Activated CD4-positive, alpha-beta T cell treated with anti-CD3 and anti-CD28 coated beads, Interleukin-2, amount 50 U/mL, for 24 hours (primary cell): Measurements from ENCODE around the gene MXD1.
"Not testable (repeated sequence)": the region's sequence is repeated elsewhere in the genome, so short reads cannot be mapped to it uniquely, and the experiment has no call there.

ENCODE experiments used
- DNase-seq, 2 donors: peaks; one replicate each; pipeline ENCODE4 v3.0.0-alpha.2; 2020; ENCODE audit warnings: low read depth in 1 of 2, low spot score in 1 of 2

The MXD1 gene

DNA sequence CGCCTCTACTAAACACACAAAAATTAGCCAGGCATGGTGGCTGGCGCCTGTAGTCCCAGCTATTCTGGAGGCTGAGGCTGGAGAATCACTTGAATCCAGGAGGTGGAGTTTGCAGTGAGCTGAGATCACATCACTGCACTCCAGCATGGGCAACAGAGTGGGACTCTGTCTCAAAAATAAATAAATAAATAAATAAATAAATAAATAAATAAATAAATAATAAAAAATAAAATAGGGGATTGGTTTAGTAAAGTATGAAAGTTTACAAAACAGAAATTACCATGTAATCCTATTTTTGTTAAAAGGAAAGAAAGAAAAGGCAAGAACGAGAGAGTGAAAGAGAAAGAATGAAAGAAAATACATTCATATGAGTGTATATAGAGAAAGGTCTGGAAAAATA lies 35.8 kb downstream of the MXD1 start:
- DNase-seq, result not testable (repeated sequence)

GRCh38 chr2:69952336-69953115 lies 37.6 kb downstream of the MXD1 start:
- DNase-seq, result no peak

- no peak for DNase-seq
Measured at GRCh38 chr2:69954084-69954483, 39.2 kb downstream of the MXD1 start.

GRCh38 chr2:69955029-69955428 lies 40.1 kb downstream of the MXD1 start:
- DNase-seq, result no peak

DNA sequence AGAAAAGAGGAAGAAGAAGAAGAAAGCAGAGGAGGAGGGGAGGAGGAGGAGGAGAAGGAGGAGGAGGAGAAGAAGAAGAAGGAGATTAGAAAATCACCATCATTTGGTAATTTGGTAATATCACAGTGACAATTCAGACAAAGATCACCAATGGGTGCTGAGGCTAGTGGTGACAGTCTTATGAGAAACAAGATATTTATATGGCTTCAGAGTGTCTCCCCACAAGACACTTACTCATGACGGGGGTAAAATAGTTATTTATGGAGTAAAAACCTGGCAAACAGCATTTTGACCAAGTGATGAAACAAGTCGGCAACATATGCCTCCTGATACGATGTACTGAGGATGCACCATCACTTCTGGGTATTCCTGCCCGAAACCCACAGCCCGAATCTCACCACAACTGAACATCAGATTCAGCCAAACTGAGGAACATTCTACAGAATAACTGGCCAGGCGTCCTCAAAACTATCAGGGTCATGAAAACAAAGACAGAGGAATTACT lies 41.6 kb downstream of the MXD1 start:
- DNase-seq, result no peak

DNA sequence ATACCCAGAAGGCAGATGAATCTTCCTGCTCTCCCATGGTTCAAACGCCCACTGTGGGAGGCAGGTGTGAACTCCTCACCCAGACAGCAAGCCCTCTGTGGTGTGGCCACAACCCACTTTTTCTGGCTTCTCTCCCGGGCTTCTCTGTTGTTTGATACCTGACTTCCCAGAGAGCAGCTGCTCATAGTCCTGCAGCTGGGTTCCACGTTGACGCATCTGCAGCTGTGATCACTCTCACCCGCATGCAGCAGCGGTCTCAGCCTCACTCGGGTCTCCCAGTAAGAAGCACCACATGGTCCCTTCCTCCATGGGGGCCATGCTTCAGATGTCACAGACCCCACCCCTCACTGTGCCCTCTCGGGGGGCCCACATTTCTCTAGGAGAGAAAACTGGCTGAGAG lies 43.1 kb downstream of the MXD1 start:
- DNase-seq, result no peak

DNA sequence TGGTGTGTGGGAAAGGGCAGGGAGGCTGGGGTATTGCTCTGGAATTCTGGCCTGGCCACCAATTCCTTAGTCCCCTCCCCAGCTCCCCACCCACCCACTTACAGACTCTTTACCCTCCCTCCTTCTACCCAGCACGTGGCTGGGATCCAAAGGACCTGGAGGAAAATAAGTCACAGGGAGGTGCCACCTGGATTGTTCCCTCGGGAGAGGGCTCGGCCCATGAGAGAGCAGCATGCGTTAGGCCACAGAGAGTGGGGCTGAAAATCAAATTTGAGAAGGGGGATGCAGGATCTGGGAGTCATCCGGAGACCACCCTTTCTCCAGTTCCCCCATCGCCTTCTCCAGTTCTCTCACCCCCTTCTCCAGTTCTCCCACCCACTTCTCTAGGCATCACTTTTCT lies 43.6 kb downstream of the MXD1 start:
- no peak for DNase-seq

- DNase-seq, result no peak
Measured at GRCh38 chr2:69959425-69959824, 44.5 kb downstream of the MXD1 start.

- DNase-seq, result no peak
Measured at GRCh38 chr2:69960821-69961220, 45.9 kb downstream of the MXD1 start.

- DNase-seq, result no peak
Measured at GRCh38 chr2:69961496-69961895, 46.6 kb downstream of the MXD1 start, which contains the start of gene ASPRV1. TSS of gene ASPRV1 (minus strand) at chr2:69961631. CDS start at chr2:69961436, 195 bp downstream.

DNA sequence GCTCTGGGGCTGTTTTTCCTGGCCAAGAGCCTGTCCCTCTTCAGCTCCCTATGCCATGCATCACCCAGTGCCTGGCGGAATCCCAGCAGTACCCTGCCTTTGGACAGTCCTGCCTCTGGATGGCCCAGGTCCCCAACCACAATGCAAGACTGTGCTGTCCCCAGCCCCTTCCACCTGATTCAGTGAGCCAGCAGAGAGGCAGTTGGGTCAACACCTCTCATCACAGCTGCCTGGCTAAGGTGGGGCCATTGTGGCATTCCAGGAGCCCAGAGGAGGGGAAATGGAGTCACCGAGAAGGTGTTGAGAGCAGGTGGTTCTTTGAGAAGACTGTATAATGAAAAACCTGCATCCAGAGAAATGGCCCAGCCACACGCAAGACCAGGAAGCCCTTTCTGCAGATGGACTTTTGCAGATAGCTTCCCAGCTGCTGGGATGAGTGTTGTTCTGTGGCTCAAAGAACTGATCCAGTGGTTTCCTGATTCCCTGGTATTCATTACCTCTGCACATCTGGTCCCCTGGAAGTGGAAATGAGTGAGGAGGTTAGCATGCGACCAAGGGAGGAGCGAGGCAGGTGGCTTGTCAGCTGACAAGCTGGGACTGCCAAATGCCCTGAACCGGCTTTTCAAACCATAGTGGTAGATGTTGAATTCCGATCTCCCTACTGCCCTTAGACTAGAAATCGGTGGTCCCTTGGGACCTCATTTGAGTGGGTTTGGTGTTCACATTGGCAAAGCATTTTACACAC lies 48.2 kb downstream of the MXD1 start:
- DNase-seq, result no peak

DNA sequence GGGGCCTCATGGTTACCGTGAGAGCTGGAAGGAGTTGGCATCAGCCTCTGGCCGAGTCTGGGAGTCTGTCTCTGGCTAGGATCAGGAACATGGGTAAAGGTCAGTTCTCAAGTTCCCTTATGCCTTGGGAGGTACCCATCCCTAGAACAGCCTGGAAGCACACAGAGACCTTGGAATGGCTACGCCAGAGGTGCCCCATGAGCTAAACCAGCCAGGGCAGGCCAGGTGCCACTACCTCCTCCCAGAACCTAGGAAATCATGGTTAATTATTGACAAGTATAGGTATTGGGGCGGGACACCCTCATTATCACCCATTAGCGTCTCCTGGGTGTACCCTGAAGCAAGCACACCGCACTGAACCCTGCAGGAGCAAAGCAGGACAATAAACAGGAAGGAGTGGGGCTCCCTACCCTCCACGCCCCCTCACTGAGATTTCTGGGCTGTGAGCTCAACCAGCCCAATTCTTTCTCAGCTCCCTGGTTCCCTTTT lies 49.5 kb downstream of the MXD1 start:
- DNase-seq, result no peak

DNA sequence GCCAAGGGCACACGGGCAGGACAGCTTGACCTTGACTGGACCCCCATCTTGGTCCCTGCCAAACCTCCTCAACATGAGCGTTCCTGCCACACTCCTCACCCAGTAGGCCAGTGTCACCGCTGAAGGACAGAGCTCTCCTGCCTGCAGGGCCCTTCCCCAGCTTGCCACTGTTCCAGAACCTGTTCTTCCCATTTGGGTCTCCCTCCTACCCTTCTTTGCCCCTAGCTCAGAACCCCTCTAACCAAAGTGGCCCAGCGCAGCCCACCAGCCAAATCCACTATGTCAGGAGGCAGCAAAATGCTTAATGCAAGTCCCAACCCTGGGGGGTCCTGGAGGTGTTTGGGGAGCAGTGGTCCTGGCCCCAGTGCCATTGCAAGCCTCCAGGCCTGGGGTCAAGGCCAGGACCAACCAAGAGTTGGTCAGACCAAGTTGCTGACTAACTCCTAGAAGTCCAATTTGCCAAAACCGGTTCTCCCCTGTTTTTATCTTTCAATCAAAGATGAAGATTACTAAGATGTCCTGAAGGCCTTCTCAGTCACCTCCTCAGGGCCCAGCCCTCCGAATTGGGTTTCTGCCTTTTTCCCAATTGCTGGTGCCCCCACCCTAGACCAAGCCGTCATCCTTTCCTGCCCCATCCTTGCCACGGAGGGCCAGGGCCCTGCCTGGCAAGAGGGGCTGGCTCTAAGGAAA lies 51.0 kb downstream of the MXD1 start:
- DNase-seq, result no peak

DNA sequence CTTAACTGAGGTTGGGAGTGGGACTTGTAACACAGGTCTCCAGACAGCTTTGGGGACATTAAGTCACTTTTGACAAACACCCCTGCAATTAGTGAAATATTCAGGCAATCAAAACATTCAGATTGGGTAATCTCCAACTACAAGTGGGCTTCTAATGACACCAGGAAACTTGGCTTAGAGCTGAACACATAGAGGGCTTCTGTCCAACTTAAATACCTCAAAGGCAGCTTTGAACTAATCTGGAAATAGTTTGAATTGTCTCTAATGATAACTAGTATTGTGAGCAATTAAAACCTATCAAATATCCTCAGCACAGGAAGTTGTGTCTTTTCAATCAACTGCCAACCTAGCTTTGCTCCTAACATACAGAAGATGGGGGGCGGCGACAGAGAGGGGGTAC lies 51.6 kb downstream of the MXD1 start:
- no peak for DNase-seq

DNA sequence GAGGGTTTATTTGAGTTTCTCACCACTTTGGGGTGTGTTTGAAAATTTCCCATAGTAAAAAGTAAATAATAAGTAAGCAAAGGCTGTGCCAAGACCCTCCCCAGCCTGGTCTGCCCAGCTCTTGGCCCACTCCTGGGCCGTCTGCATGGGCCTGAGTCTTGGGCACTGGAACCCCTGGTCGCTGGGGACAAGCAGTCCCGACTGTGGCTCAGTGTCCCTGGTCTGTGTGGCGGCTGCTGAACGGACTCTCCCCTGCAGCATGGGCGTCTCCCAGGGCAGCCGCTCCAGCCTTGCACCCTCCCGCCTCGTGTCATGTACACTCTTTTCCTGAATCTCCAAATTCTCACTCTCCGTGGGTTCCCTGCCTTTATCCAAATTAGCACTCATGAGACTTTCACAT lies 53.7 kb downstream of the MXD1 start:
- no peak for DNase-seq

GRCh38 chr2:69969126-69969983 lies 54.4 kb downstream of the MXD1 start:
- no peak for DNase-seq

DNA sequence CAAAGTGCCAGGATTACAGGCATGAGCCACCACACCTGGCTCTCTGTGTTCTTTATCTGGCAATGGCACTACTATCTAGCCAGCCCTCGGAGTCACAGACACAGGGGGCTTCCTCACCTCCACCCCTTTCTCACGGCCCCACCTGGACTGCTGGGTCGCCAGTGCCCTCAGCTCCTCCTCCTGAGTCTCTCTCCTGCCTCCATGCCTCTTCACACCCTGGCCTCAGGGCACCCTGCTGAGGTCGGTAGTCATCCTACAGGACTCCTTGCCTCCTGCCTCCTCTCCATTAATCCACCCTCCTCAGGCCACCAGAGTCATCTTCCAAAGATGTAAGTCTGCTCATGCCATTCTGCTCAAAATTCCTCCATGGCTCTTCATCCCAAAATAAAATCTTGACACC lies 55.1 kb downstream of the MXD1 start:
- DNase-seq, result no peak

DNA sequence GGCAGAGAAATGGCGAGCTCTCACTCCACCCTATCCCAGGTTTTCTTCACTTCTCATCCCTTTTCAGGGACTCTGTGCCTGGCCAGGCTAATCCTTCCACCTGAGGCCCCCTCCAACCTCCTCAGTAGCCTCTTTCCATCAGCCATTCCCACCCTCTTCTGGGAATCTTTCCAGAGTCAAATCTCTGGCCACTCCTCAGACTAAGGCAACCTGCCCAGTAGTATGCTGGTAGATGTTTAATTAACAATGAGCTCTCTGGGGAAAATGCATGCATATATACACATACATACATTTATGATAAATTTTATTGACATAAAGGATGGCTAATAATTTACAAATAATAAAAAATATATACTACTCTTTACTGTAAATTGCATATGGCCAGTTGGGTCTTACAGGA lies 57.9 kb downstream of the MXD1 start:
- no peak for DNase-seq

DNA sequence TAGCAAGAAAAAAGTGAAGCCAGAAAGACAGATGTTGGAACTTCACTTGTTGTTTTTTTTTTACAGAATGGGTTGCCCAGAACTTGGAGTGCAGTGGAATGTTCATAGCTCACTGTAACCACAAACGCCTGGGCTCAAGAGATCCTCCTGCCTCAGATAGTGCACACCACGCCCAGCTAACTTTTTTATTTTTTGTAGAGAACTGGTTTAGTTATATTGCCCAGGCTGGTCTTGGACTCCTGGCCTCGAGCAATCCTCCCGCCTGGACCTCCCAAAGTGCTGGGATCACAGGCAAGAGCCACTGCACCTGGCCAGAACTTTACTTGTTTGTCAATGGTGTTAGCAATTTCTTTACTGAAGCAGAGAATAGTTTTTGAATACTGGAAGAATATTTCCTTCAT lies 58.4 kb downstream of the MXD1 start:
- DNase-seq, result no peak

GRCh38 chr2:69975136-69975852 lies 60.4 kb downstream of the MXD1 start:
- DNase-seq, result no peak
